Colonic mucosa (tissue), 4 donors: ENCODE results near the gene CFAP77. TPM values are rescaled to one million over a fixed set of nuclear protein-coding genes. Genes with fewer than 3 reads are reported as not detected.

Experiments used
- DNase-seq: peaks from one replicate; pipeline ENCODE4 v3.0.0-alpha.2; 2020
- H3K27ac ChIP-seq: fragments of 200-600 bp; one replicate; pipeline ENCODE4 v1.8.0; 2021
- H3K27me3 ChIP-seq: fragments of 200-600 bp; one replicate; pipeline ENCODE4 v1.8.0; 2021
- H3K36me3 ChIP-seq: fragments of 200-600 bp; one replicate; pipeline ENCODE4 v1.8.0; 2021
- H3K4me1 ChIP-seq: fragments of 200-600 bp; one replicate; pipeline ENCODE4 v1.8.0; 2021; ENCODE audit warnings: mild to moderate bottlenecking
- H3K4me3 ChIP-seq: fragments of 200-600 bp; one replicate; pipeline ENCODE4 v1.8.0; 2021
- H3K9ac ChIP-seq, 2 donors: one replicate each; pipeline ENCODE4 v1.7.0; 2013; ENCODE audit warnings: control low read depth in 2 of 2, low read depth in 2 of 2, low read length in 2 of 2
- H3K9me3 ChIP-seq: fragments of 200-600 bp; one replicate; pipeline ENCODE4 v1.8.0; 2021
- CTCF ChIP-seq: fragments of 200-600 bp; IDR thresholded peaks from one replicate; pipeline ENCODE4 v1.8.0; 2022; ENCODE audit warnings: antibody characterized with exemption, mild to moderate bottlenecking
- intact Hi-C: fragments of 100-400 bp; cut with DNase I; formaldehyde crosslinking; loops from one replicate; pipeline ENCODE4 v1.14.1; 2022
- total RNA-seq, 2 donors: library from RNA; stranded (reverse); fragmentation: NEBNext Ultra II Directional in 1 of 2; extraction: Animal tissue kit (Norgen Biotek cat#: 25700) in 1 of 2; gene quantifications; one replicate each; pipeline ENCODE4 v1.2.1, GENCODE V29; 2021
- donor health status: healthy.
- donor health status: DM: no; HTN: no; CAD: no.
- donor health status: DM: no; HTN: no; CAD: no.

Gene CFAP77
- total RNA-seq, 2 donors from 2014 or later = not detected

DNA sequence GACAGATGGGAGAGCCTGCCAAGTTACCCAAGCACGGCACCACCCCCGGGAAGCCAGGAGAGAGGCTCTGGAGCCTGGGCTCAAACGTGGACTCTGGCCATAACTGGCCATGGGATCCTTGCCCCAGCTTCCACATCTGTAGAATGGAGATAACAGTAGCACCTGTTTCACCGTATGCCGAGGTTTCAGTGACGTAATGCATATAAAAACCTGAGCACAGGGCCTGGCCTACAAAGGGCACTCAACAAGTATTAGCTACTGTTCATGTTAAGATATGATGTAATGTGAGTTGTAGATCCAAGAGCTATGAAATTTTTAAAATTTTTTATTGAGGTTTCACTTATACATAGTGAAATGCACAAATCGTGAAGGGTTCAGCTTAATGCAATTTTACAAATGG, 90.2 kb downstream of the CFAP77 start:
- no peaks in the 10 kb centered on the region for H3K27me3 ChIP-seq
- no peak for TF ChIP-seq CTCF

DNA sequence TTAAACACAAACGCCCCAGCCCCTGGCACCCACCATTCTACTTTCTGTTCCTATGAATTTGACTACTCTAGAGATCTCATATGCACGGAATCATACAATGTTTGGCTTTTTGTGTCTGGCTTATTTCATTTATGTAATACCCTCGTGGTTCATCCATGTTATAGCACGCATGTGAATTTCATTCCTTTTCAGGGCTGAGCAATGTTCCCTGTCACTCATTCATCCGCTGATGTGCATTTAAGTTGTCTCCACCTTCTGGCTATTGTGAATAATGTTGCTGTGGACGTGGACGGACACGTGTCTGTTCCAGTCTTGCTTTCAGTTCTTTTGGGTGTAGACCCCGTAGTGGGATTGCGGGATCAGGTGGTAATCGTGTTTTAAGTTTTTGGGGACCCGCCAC, 92.5 kb downstream of the CFAP77 start:
- H3K4me1 ChIP-seq = no peaks in the 10 kb centered on the region
- H3K36me3 ChIP-seq = no peaks in the 10 kb centered on the region
- TF ChIP-seq CTCF = no peak
- H3K27me3 ChIP-seq = no peaks in the 10 kb centered on the region
- H3K4me3 ChIP-seq = no peak overlapping the region
- no peaks in the 10 kb centered on the region for H3K9me3 ChIP-seq
- DNase-seq = no peak
- intact Hi-C loops = loop anchor here (10.0 kb wide), 1 partner anchor 472 kb away; the partner anchor contains the start of gene GFI1B
- H3K27ac ChIP-seq = no peak overlapping the region
- no peak overlapping the region for H3K9ac ChIP-seq

More for the DNA sequence above, 90.2 kb downstream of the CFAP77 start:
- H3K9ac ChIP-seq = no peak overlapping the region
- no peak overlapping the region for H3K27ac ChIP-seq
- no peak overlapping the region for H3K4me3 ChIP-seq
- no peaks in the 10 kb centered on the region for H3K36me3 ChIP-seq
- no peak for DNase-seq
- intact Hi-C loops = loop anchor here (10.0 kb wide), 1 partner anchor 475 kb away; the partner anchor contains the start of gene GFI1B
- no peaks in the 10 kb centered on the region for H3K9me3 ChIP-seq
- H3K4me1 ChIP-seq = no peaks in the 10 kb centered on the region

GRCh38 chr9:132503116-132503515, 93.1 kb downstream of the CFAP77 start:
- no peak overlapping the region for H3K9ac ChIP-seq
- H3K27me3 ChIP-seq = no peaks in the 10 kb centered on the region
- no peak overlapping the region for H3K27ac ChIP-seq
- no peak overlapping the region for H3K4me3 ChIP-seq
- intact Hi-C loops = loop anchor here (10.0 kb wide), 1 partner anchor 472 kb away; the partner anchor contains the start of gene GFI1B
- H3K36me3 ChIP-seq = no peaks in the 10 kb centered on the region
- no peaks in the 10 kb centered on the region for H3K9me3 ChIP-seq
- no peaks in the 10 kb centered on the region for H3K4me1 ChIP-seq
- no peak for TF ChIP-seq CTCF
- DNase-seq = no peak

DNA sequence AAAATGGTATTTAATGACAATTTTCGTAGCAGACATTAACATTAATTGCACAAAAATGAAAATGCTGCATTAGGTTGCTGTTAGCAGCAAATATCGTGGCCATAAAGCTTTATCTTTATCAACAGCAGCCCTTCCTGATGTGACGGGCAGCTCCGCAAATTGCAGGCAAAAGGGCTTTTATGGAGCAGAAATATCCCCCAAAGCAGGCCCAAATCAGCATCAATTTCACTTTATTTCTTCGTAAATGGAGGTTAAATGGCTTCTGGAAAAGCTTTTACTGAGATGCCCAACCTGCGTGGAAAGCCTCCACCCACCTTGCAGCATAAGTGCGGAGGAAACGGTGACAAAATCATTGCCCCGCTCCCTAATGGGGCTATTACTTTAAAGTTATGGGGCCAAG, 94.5 kb downstream of the CFAP77 start:
- no peaks in the 10 kb centered on the region for H3K27me3 ChIP-seq
- H3K9ac ChIP-seq = no peak overlapping the region
- no peak overlapping the region for H3K27ac ChIP-seq
- no peak overlapping the region for H3K4me3 ChIP-seq
- H3K36me3 ChIP-seq = no peaks in the 10 kb centered on the region
- TF ChIP-seq CTCF = no peak
- intact Hi-C loops = loop anchor here (10.0 kb wide), 1 partner anchor 470 kb away; the partner anchor contains the start of gene GFI1B
- H3K4me1 ChIP-seq = no peaks in the 10 kb centered on the region
- H3K9me3 ChIP-seq = no peaks in the 10 kb centered on the region
- DNase-seq = no peak

DNA sequence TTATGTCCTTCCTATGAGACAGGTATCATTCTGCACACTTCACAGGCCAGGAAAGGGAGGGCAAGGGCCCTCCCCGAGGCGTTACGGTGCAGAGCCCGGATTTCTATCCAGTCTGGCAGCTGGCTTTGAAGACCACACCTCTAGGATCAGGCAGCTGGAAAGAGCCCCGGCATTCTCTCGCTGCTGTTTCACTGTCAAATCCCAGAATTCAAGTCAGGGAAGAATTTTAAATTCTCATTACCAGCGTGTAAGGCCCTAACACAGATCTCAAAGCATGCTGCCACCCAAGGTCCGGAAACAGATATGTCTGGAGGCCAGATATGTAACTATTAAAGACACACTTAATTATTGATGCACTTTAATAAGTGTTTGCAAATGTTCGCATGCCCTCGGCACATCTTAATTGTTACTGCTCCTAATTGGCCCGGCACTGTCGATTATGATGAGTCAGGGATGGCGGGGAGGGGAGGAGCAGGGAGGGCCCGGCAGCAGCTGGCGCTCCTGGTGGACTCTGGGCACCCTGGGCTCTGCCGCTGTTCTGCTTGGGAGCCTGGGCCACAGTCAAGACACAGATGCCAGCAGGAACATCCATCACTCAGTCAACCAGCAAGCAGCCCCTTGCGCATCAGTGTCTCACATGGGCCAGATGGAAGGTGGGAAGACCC, 96.1 kb downstream of the CFAP77 start:
- no peaks in the 10 kb centered on the region for H3K9me3 ChIP-seq
- H3K9ac ChIP-seq = no peak overlapping the region
- H3K4me1 ChIP-seq = no peaks in the 10 kb centered on the region
- no peak for DNase-seq
- intact Hi-C loops = loop anchor here (2.0 to 10.0 kb wide), 2 partner anchors 295 to 469 kb away; partner anchors contain the start of gene GFI1B
- no peak overlapping the region for H3K27ac ChIP-seq
- no peaks in the 10 kb centered on the region for H3K36me3 ChIP-seq
- no peak overlapping the region for H3K4me3 ChIP-seq
- TF ChIP-seq CTCF = no peak
- no peaks in the 10 kb centered on the region for H3K27me3 ChIP-seq
